ENCODE measurements around the gene TMEM260.
"Not testable (repeated sequence)": the region's sequence is repeated elsewhere in the genome, so short reads cannot be mapped to it uniquely, and the experiment has no call there.

Gene TMEM260

GRCh38 chr14:56603648-56604047 is 24.1 kb downstream of the TMEM260 start:
- DNase-seq: no peak

- DNase-seq: no peak
These were observed 29.1 kb downstream of the TMEM260 start for GRCh38 chr14:56608689-56609088.

- not testable (repeated sequence) for DNase-seq
These were observed 32.1 kb downstream of the TMEM260 start for GRCh38 chr14:56611663-56612062.

GRCh38 chr14:56617084-56617483 is 37.5 kb downstream of the TMEM260 start:
- no peak for DNase-seq

- no peak for DNase-seq
These were observed 51.1 kb downstream of the TMEM260 start for GRCh38 chr14:56630707-56631106.

- no peak for DNase-seq
These were observed 52.6 kb downstream of the TMEM260 start for GRCh38 chr14:56632195-56632594.

- no peak for DNase-seq
These were observed 53.9 kb downstream of the TMEM260 start for GRCh38 chr14:56633544-56633943.

- no peak for DNase-seq
These were observed 55.4 kb downstream of the TMEM260 start for GRCh38 chr14:56635041-56635440.

GRCh38 chr14:56647493-56647892 is 67.9 kb downstream of the TMEM260 start:
- DNase-seq: no peak

GRCh38 chr14:56648508-56649301 is 69.1 kb downstream of the TMEM260 start:
- DNase-seq: no peak

GRCh38 chr14:56649382-56649781 is 69.8 kb downstream of the TMEM260 start:
- DNase-seq: no peak

- no peak for DNase-seq
These were observed 70.5 kb downstream of the TMEM260 start for GRCh38 chr14:56650048-56650447.

GRCh38 chr14:56650979-56651378 is 71.4 kb downstream of the TMEM260 start:
- no peak for DNase-seq

- no peak for DNase-seq
These were observed 78.0 kb downstream of the TMEM260 start for GRCh38 chr14:56657604-56658003.

GRCh38 chr14:56659378-56659777 is 79.8 kb downstream of the TMEM260 start:
- no peak for DNase-seq

GRCh38 chr14:56659964-56660551 is 80.5 kb downstream of the TMEM260 start:
- DNase-seq: no peak

- no peak for DNase-seq
These were observed 81.2 kb downstream of the TMEM260 start for GRCh38 chr14:56660677-56661389.

- DNase-seq: no peak
These were observed 81.9 kb downstream of the TMEM260 start for GRCh38 chr14:56661478-56661877.

- no peak for DNase-seq
These were observed 85.3 kb downstream of the TMEM260 start for GRCh38 chr14:56664811-56665421.

GRCh38 chr14:56666294-56666693 is 86.7 kb downstream of the TMEM260 start:
- DNase-seq: no peak

- no peak for DNase-seq
These were observed 87.1 kb downstream of the TMEM260 start for GRCh38 chr14:56666716-56667115.

- DNase-seq: not testable (repeated sequence)
These were observed 87.7 kb downstream of the TMEM260 start for GRCh38 chr14:56667290-56667689.

GRCh38 chr14:56676042-56676441 is 96.4 kb downstream of the TMEM260 start:
- DNase-seq: no peak

- DNase-seq: no peak
These were observed 99.2 kb downstream of the TMEM260 start for GRCh38 chr14:56678838-56679237.
